Occipital lobe (tissue), 2 donors: Measurements from ENCODE around the gene EPB41L1. TPM values are rescaled to one million over a fixed set of nuclear protein-coding genes. Genes with fewer than 3 reads are reported as not detected.
"Not testable (repeated sequence)": the region's sequence is repeated elsewhere in the genome, so short reads cannot be mapped to it uniquely, and the experiment has no call there.

Experiments used
- DNase-seq: peaks from one replicate; lab custom pipeline; 2025; lab: John Stamatoyannopoulos, UW
- total RNA-seq: library from RNA; depleted of rRNA; stranded (reverse); fragments of >200 nt; gene quantifications from one replicate; pipeline ENCODE4 v1.2.3, GENCODE V29; 2014

EPB41L1 gene
- total RNA-seq, 1 donor from 2014 or later: 82.2 TPM

DNA sequence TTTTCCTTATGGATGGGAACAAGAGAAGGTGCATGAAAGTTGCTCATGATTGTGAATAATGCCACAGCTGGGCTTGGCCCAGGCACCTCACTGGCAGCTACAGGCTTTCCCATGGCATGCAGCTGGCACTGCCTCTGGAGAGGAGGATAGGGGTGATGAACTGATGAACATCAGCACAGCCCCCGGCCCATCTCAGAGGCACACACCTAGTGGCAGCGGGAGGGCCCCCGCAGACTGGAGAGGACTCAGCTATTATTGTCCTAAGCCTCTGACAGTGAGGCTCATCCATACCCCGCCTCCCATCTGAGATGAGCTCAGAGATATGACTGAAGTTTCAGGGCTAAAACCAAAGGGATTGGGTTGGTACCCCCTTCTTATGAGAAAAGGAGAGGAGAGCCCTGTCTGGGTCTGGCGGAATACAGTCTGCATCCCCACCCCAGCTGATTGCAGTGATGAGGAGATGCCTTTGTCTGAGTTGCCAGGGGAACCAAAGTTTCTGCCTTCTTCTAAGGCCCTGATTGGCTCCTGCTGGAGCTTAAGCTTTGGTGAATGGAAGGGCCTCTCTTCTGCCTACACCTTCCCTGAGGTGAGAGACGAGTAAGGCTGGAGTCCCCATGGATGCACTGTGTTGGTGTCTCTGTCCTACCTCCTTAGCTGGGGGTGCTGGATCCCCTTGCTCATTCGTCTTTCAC lies 27.6 kb upstream of the EPB41L1 start:
- DNase-seq: no peak

DNA sequence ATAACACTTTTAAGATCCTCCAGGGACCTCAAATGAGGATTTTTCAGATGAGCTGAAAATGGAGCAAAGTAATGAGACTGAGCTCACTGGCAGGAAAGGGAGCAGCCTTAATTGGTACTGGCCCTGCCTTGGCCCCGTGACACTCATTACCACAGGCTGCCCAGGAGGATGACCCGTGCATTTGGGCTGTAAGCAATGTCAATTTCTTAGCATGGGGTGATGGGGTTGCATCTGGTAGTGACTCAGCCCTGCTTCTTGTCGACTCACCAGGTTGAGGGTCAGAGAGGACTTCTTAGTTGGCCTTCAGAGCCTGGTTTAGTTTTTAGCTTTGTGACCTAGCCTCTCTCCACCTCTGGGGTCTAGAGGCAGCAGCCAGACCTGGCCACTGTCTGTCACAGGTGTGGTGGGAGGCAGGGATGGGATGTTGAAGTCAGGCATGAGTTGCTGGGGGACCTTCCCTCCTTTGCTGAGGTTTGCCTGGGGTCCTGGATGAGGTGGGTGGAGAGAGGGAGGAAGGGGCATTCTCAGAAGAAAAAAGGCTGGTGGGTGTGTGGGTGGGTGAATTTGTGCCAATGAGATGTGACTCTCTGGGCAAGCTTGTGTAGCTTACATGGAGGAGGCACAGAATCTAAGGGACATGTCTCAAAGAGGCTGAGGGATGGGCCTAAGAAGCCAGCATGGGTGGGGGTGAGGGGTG lies 25.9 kb upstream of the EPB41L1 start:
- no peak for DNase-seq

DNA sequence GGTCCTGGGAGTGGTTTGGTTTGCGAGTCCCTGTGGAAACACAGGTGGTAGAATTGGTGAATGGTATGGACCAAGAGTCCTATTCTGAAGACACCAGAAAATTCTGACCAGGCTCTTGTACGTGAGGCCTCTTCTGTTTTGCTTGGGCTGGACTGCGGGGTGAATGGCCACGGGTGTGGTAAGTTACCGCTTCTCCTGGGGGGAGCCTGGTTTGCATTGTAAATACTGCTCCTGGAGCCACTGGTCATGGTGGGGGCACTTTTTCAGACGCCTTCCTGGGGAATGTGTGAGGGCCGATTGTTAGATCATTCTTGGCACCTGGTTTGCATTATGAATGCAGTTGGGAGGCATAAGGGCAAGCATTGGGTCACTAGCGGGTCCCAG lies 25.4 kb upstream of the EPB41L1 start:
- DNase-seq: no peak

DNA sequence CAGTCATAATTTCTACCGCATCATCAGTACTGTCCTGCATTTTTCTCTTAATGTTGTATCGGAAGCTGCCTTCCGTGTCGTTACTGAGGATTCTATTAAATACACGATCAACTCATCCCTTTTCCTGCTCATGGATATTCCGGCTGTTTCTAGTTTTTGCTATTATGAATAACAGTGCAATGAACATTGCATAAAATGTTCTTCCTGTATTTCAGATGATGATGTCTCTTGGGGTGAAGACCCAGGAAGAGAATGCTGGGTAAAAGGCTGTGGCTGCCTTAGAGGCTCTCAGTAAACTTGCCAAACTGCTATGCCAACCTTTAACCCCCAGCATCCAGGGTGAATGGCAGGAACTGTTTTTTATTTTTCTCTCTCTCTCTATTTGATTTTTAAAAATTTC lies 24.1 kb upstream of the EPB41L1 start:
- DNase-seq: no peak

DNA sequence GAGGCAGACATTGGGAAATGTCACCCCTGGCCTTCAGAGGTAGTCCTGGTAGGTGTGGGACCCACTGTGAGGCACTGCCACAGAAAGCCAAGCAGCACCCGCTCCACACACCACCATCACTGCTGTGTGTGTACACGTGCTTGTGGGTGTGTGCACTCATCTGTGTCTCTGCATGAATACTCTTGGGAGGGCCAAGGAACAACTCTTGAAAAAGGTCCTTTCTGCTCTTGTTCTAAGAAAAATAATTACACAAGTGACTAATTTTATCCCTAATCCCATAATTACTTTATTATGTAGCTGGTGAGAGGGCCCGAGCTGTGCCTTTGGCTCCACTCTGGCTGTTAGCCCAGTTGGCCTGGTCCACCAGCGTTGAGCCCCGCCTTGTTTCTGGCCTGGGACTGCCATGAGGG lies 21.7 kb upstream of the EPB41L1 start:
- DNase-seq: no peak

DNA sequence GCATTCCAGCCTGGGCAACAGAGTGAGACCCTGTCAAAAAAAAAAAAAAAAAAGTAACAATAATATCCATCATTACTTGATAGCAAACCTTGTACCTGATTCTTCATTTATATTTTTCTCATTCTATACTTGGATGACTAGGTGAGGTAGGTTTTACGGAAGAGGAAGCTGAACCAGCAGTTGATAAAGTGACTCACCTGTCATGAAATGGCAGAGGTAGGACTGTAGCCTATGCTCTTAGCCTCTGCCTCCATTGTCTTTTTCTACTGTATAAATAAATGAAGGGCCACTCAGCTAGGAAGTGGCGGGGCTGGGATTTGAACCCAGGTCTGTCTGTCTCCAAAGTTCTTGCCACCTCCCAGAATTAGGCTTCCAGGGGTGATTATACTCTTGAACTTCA lies 20.7 kb upstream of the EPB41L1 start:
- DNase-seq: no peak

DNA sequence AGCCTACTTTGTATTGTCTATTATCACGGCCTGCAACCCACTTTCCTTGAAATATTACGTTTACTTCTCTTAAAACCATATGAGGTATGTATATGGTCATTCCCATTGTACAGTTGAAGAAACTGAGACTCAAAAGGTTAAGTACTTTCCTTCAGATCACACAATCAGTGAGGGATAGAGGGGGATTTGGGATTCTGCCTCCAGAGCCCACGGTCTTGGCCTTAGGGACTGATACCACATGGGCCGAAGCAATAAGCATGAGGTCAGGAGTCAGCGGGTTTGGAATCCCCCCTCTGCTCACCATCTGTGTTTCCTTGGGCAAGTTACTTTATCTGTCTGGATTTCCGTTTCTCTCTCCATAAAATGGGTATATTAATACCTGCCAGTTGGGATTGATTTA lies 19.4 kb upstream of the EPB41L1 start:
- no peak for DNase-seq

DNA sequence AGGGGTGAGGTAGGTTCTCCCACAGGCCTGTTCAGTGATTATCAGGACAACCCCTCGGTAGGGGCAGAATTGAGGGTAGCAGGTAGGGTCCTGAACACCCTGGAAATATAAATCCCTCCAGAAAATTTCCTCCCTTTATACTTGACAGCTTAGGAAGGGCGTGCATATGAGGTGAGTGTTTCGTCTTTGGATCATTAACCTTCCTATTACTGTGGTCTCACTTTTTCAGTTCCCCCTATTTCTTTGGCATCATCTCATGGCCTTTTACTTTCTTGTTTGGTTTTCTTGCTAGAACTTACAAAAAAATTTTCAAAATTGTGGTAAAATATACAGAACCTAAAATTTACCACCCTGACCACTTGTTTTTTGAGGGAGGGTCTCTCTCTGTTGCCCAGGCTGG lies 18.7 kb upstream of the EPB41L1 start:
- DNase-seq: no peak

DNA sequence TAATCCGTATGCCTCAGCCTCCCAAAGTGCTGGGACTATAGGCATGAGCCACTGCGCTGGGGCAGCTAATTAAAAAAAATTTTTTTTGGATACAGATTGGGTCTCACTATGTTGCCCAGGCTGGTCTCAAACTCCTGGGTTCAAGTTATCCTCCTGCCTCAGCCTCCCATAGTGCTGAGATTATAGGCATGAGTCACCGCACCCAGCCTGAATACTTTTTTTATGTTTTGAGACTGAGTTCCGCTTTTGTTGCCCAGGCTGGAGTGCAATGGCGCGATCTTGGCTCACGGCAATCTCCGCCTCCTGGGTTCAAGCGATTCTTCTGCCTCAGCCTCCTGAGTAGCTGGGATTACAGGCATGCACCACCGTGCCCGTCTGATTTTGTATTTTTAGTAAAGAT lies 17.2 kb upstream of the EPB41L1 start:
- DNase-seq: not testable (repeated sequence)

DNA sequence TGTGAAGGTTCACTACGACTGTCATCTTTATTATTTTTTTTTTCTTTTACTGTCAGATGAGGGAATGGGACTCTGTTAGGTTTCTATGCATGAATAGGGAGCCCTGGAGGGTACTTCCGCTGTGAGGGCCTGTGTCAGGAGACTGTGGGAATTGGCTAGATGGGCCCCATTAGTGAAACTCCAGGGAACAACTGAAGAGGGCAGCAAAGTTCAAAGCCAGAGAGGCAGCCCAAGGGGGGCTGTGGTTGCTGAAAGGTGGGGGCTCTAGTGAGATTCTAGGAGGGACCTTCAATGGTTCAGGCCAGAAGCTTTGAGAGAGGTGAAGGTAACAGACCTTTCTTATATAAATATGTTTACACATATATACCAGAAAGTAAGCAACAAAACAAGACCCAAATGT lies 13.2 kb upstream of the EPB41L1 start:
- DNase-seq: no peak

DNA sequence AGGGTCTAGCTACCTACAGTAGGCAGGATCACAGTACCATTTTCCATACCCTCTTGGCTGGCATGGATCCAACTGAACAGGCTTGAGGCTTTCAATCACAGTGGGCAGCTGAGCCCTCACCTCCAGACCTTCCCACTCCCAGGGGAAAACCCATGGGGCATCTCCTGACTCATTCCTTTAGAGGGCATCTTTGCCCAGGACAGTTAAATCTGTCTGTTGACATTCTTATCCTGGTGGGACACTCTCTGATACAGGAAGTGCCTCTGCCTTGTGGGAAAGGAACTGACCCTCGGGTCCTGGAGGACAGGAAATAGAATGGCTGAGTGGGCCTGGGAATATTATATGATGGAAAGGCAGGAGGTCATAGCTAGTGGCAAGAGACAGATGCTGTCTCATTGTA lies 10.2 kb upstream of the EPB41L1 start:
- DNase-seq: no peak

DNA sequence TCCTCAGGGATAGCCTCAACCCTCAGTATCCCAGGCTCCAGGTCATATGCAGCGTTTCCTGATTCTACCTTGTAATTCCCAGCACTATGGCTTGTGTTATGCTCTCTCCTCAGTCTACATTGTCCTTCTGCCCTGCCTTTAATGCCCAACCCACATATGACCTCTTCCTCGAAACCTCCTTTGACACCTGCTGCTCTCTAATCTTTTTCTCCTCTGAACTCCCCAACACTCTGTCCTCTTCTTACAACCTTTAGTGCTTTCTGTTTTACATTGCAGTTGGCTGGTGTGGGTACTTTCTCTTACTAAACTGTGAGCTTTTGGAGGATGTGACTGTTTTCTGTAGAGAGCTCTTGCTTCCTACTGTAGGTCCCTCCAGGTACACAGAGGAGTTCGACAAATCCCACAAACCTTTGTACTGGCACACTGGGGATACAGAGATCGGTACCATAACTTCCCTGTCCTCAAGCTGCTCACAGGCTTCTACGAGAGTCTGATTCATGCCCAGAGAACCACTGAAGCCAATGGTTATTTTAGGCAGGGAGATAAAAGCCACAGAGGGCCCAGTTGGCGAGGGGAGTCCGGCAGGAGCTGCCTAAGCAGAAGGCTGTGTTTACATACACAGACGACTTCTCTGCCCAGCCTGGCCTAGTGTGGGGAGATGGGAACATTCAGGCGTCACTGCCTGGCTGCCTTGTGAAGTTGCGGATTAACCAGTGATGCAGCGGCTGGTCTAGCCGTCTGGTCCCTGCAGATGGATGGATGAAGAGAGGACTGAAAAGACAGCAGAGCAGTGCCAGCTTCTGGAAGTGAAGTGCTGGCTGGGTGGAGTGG lies 8.4 kb upstream of the EPB41L1 start:
- DNase-seq: peak; percentile 13

DNA sequence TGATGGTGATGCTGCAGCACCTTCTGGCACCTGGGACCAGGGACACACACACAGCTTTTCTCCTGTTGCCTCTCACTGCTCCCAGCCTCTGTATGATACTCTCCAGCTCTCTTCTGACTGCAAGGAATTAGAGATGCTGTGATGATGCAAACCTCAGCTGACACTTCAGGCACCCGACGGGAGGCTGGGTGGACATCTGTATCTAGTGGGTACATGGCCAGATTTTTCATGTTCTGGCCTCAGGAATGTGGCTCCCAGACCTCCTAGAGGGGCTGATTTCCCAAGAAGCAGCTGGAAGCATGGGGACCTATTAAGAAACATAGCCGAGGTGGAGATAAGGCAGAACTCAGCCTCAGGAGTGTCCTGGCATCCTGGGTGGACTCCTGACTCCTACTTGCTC lies 6.8 kb upstream of the EPB41L1 start:
- DNase-seq: no peak

DNA sequence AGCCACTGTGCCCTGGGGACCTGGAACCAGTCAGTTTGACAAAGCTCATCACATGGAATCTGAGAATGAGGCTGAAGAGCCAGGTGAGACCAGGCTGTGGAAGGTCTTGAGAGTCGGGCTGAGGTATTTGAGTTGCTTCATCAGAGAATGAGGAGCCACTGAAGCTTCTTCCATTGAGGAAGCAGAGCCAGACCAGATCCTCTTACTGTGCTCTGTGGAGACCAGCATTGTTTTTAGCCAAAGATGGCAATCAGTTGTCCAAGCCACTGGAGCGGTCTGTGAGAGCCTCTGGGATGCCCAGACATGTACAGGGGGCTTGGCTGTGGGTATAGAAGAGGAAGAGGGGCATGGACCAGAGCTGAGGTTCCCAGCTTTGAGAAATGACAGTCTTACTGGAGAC lies 6.1 kb upstream of the EPB41L1 start:
- no peak for DNase-seq

DNA sequence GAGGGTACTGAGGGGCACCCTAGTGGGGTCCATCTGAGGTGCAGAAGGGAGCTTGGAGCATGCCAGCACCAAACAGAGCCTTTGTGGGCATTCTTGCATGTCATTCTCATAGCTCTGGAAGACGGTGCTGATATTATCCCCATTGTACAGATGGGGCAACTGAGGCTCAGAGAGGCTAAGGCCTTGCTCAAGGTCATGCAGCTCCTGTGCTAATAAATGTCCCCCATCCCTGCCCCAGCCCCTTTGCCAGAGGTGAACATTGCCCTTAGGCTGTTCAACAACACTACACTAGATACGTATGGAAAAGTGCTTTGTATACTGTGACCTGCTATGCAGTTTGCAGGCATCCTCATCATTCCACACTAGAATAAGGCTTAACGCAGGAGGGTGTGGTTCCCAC lies 5.5 kb upstream of the EPB41L1 start:
- DNase-seq: no peak

DNA sequence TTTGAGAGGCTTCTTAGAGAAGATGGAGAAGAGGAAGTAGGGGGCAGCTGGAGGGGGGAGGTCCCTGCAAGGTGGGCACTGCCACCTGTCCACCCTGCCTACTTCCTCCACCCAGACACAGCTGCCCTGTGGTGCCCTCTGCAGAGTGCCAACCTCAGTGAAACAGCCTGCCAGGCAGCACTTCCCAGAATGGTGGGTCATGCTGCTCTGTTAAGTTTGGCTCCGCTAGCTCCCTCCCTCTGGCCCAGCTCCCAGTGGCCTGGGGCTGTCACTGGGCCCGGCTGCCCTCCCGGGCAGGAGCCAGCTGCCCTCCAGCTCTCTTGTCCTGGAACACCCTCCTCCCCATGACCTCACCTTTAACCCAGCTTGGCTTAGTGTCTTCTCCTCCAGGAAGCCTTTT lies 5.1 kb upstream of the EPB41L1 start:
- no peak for DNase-seq

DNA sequence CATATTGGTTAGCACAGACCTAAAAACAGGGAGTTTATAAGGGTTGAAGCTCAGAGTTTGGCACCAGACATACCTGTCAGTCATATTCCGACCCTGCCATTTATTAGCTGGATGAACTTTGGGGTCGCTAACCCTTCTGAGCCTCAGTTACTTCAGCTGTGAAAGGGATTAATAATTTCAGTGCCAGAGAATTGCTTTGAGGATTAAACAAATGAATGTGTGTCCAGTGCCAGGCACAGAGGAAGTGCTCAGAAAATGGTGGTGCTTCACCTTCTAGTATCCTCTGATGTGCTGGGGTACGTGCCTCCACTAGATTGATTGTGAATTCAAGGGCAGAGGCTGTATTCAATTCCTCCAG lies 4.1 kb upstream of the EPB41L1 start:
- no peak for DNase-seq

DNA sequence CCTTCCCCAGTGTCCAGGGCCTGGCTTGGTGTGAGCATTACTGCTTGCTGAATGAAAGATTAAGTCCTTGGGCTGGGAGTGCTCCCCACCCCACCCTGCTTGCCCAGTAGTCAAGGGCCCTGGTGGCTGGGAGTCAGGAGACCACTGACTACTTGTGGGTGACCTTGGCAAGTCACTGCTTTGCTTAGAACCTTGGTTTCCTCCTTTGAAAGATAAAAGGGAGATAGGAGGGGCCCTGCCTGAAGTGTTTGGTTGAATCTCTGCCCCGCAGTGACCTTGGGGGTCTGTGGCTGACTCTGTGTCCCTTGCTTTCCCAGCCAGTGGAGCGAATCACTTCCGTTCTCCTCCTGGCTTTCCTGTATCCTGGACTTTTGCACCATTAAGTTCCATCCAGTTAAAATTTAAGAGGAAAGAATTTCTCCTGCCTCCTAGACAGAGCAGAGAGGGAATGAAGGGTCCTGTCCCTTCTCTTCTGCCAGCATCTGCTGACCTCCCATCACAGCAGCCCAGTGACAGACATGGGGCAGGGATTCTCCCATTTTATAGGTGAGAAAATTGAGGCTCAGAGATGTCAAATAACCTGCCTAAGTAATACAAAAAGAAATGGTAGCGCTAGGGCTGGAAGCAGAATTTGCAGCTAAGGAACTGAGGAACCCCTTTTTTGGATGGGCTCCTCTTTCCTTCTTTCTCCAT lies 3.5 kb upstream of the EPB41L1 start:
- DNase-seq: no peak

DNA sequence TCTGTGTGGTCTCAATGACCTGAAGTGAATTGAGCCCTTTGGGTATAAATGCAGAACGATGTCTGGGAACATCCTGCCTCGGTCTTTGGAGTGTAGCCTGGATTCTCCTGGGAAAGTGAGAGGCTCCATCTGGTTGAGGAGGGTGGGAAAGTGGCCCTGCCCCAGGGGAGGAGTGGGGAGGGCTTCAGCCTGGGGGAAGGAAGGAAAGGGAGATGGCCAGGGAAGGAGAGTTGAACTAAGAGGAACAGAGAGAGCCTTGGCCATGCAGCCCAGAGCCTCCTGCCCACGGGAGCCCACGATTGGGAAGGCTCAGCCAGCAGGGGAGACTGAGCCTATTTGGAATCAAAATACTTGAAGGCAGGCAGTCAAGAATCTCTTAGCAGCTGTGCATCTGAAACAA lies 2.3 kb upstream of the EPB41L1 start:
- DNase-seq: no peak

DNA sequence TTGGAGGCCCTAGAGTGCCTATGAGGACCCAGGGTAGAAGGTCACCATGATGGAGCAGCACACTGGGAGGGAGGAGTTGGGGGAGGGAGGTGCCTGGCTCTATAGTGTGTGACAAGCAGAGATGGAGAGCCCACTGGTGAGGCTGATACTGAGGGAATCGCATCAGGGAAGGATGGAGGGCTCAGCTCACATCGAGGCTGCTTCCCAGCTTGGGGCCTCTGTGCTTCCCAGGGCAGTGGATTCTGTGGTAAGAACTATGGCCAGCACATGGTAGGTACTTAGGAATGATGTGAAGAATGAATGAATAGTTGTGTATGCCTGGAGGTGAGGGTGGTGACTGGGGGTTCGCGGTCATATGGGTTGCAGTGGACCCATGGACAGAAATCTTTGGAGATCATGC lies 1.3 kb upstream of the EPB41L1 start:
- DNase-seq: no peak

DNA sequence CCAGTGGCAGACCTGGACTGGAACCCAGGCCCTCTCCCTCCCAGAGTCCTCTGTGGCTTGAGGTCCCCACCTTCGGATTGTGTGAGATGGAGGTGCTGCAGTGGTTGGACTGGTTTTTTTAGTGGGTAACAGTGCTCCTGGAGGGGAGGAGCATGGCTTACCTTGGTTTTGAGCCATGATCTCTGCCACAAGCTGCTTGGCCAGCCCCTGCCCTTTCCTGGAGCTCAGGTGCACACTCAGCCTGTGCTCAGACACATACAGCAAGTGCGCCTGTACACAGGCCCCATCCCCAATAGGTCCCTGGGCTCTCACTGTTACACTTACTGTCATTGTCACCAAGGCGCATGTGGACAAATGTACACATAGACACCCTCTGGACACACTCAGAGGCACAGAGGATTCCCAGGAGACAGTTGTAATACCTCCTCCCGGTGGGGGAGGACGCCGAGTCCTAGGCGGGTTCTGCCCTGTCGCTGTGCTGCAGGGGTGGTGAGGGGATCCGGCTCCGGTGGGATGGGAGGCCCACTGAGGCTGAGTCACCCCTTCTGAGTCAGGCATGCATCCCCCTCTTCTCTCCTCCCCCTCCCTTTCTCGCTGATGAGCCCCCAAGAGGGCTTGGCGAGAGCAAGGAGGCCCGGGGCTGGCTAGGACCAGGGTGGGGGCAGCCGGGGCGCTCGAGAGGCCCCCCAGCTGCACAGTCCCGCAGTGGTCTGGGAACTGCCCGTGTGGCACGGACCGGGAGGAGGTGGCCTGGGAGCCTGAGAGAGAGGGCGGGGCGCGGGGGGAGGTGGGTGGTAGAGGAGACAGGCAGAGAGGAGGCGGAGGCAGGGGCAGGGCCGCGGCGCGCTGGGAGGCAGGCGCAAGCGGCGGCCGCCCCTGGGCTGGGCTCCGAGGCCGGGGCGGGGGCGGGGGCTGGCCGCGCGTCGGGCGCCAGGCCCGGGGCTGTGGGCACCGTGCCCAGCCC lies 522 bp upstream of the EPB41L1 start:
- peak; percentile 81 for DNase-seq
